Gastroesophageal sphincter (tissue), 4 donors: ENCODE results near the gene ADORA2A. TPM values are rescaled to one million over a fixed set of nuclear protein-coding genes. Genes with fewer than 3 reads are reported as not detected.

ENCODE experiments used
- ATAC-seq: fragments of 150-250 bp; one replicate; pipeline ENCODE4 v1.9.1; 2016; ENCODE audit warnings: mild to moderate bottlenecking, moderate library complexity
- H3K27ac ChIP-seq, 4 donors: fragments of 200-600 bp; sonication (generic) in 3 of 4; 1 replicate in 3 of 4; 2 replicates in 1 of 4; pipeline ENCODE4 v1.5.1; 2016 to 2019
- H3K27me3 ChIP-seq: fragments of 200-600 bp; sonication (generic); one replicate; pipeline ENCODE4 v1.5.1; 2019
- H3K36me3 ChIP-seq, 2 donors: fragments of 200-600 bp; sonication (generic); one replicate each; pipeline ENCODE4 v1.5.1; 2019; ENCODE audit warnings: control low read depth in 1 of 2
- H3K4me1 ChIP-seq, 3 donors: fragments of 200-600 bp; sonication (generic); 1 replicate in 2 of 3; 2 replicates in 1 of 3; pipeline ENCODE4 v1.5.1; 2016 to 2019; ENCODE audit warnings: control low read depth in 2 of 3
- H3K4me3 ChIP-seq, 2 donors: fragments of 200-600 bp; sonication (generic); one replicate each; pipeline ENCODE4 v1.5.1; 2019; ENCODE audit warnings: mild to moderate bottlenecking in 1 of 2, moderate library complexity in 1 of 2
- H3K9me3 ChIP-seq, 3 donors: fragments of 200-600 bp; sonication (generic); one replicate each; pipeline ENCODE4 v1.5.1; 2017 to 2019; ENCODE audit warnings: control low read depth in 2 of 3
- CTCF ChIP-seq, 4 experiments: fragments of 200-600 bp in 2 of 4; fragments of 450-650 bp in 2 of 4; sonication (generic) in 1 of 4; IDR thresholded peaks; one replicate each; pipeline ENCODE4 v1.5.1; 2017 to 2019; ENCODE audit warnings: antibody characterized with exemption in 4 of 4, mild to moderate bottlenecking in 2 of 4, moderate library complexity in 2 of 4
- EP300 ChIP-seq: sonication (generic); formaldehyde crosslinking; IDR thresholded peaks from one replicate; pipeline ENCODE4 v1.6.1; 2017; ENCODE audit warnings: antibody characterized with exemption, mild to moderate bottlenecking
- POLR2A ChIP-seq, 2 donors: fragments of 450-650 bp; IDR thresholded peaks; one replicate each; pipeline ENCODE4 v1.6.1; 2017; ENCODE audit warnings: antibody characterized with exemption in 2 of 2, mild to moderate bottlenecking in 2 of 2, moderate library complexity in 1 of 2
- POLR2AphosphoS5 ChIP-seq: sonication (generic); formaldehyde crosslinking; IDR thresholded peaks from one replicate; pipeline ENCODE4 v1.6.1; 2017; ENCODE audit warnings: antibody characterized with exemption
- WGBS, 2 donors: methylation state at CpG; one replicate each; pipeline ENCODE4 v1.1.5; 2018; ENCODE audit warnings: low coverage in 1 of 2; 5-methylcytosine and 5-hydroxymethylcytosine counted together
- total RNA-seq, 4 donors: library from RNA; depleted of rRNA; stranded (reverse); fragments of >200 nt; gene quantifications; one replicate each; pipeline ENCODE4 v1.1.0, GENCODE V29; 2016

The ADORA2A gene
- total RNA-seq, 4 donors from 2014 or later: 1.9 to 5.7 (median 3.3) TPM

DNA sequence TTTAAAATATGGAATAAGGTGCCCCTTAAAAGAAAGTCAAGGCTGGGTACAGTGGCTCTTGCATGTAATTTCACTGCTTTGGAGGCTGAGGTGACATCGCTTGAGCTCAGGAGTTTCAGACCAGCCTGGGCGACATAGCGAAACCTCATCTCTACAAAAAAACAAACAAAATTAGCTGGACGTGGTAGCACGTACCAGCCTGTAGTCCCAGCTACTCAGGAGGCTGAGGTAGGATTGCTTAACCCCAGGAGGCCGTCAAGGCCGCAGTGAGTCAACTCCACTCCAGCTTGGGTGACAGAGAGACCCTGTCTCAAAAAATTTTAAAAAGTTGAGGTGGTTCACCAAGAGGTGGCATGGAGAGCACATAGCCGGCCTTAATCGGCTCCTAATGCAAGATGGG is 17.7 kb upstream of the ADORA2A start:
- H3K9me3 ChIP-seq: no peaks in the 10 kb centered on the region
- peaks cover 0 to 61% of the 10 kb centered on the region in 2 donors for H3K36me3 ChIP-seq
- H3K27me3 ChIP-seq: no peaks in the 10 kb centered on the region
- WGBS, 2 donors: 85 to 86% methylated on average over 5 to 9 of the region's 9 CpGs
- no peak overlapping the region for H3K27ac ChIP-seq
- no peak overlapping the region for H3K4me3 ChIP-seq
- peaks cover 0 to 23% (median 4%) of the 10 kb centered on the region in 3 donors for H3K4me1 ChIP-seq
- ATAC-seq: no peak
- TF ChIP-seq EP300 (no peak), POLR2A (IDR thresholded peaks at IDR 0.05) (no peak), POLR2AphosphoS5 (no peak), CTCF (IDR thresholded peaks at IDR 0.05) (no peak)

DNA sequence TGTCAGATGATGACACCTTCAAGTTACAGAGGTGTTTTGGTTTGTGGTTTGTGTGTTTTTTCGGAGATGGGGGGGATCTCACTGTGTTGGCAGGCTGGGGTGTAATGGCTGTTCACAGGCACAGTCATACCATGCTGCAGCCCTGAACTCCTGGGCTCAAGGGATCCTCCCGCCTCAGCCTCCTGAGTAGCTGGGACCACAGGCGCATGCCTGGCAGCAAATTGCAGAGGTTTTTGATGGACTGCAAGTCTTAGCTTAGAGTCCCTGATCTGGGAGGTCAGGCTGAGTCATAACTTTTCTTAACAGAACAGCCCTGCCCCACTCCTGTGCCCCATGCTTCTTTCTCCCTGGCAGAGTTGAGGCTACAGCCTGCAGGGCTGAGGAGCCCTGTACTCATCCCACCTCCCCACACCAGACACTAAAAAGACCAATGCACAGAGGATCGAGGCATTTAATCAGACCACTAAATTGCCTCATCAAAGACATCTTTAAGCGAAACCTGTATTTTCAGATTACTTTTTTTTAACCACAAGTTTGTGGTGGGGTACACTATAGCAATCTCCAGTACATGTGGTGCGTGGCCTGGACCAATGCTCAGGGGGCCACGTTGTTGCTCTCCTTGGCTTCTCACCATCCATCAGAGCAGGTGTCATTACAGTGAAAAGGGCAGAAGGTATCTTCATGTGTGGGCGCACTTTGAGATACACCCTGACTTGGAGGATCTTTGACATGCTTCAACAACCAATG is 17.1 kb upstream of the ADORA2A start:
- TF ChIP-seq POLR2AphosphoS5: no peak
- TF ChIP-seq CTCF (IDR thresholded peaks at IDR 0.05): no peak
- no peak for TF ChIP-seq EP300
- TF ChIP-seq POLR2A (IDR thresholded peaks at IDR 0.05): no peak
- 75 to 83% methylated on average over 4 to 5 of the region's 8 CpGs for WGBS, 2 donors
- Histone ChIP-seq H3K36me3 (peaks cover 0 to 65% of the 10 kb centered on the region in 2 donors), H3K4me3 (no peak overlapping the region), H3K27ac (no peak overlapping the region), H3K27me3 (no peaks in the 10 kb centered on the region), H3K9me3 (no peaks in the 10 kb centered on the region), H3K4me1 (peaks cover 0 to 23% (median 4%) of the 10 kb centered on the region in 3 donors)
- no peak for ATAC-seq

GRCh38 chr22:24411256-24412004 is 16.0 kb upstream of the ADORA2A start:
- Histone ChIP-seq H3K4me1 (peaks cover 0 to 19% (median 4%) of the 10 kb centered on the region in 3 donors), H3K36me3 (peaks cover 0 to 71% of the 10 kb centered on the region in 2 donors), H3K27ac (no peak overlapping the region), H3K4me3 (no peak overlapping the region), H3K27me3 (no peaks in the 10 kb centered on the region), H3K9me3 (no peaks in the 10 kb centered on the region)
- no peak for ATAC-seq
- 100% methylated on average over 2 to 4 of the region's 10 CpGs for WGBS, 2 donors
- no peak for TF ChIP-seq POLR2A (IDR thresholded peaks at IDR 0.05)
- no peak for TF ChIP-seq CTCF (IDR thresholded peaks at IDR 0.05)
- no peak for TF ChIP-seq EP300

GRCh38 chr22:24412274-24412673 is 15.1 kb upstream of the ADORA2A start:
- Histone ChIP-seq H3K27ac (no peak overlapping the region), H3K4me3 (no peak overlapping the region), H3K36me3 (peaks cover 0 to 74% of the 10 kb centered on the region in 2 donors), H3K9me3 (no peaks in the 10 kb centered on the region), H3K27me3 (no peaks in the 10 kb centered on the region), H3K4me1 (peaks cover 0 to 11% (median 3%) of the 10 kb centered on the region in 3 donors)
- TF ChIP-seq EP300 (no peak), POLR2A (IDR thresholded peaks at IDR 0.05) (no peak), CTCF (IDR thresholded peaks at IDR 0.05) (no peak), POLR2AphosphoS5 (no peak)
- ATAC-seq: no peak
- WGBS, 2 donors: no CpG with 5 or more reads among the region's 7 CpGs
